HG03432 (cell line): Measurements from ENCODE around the gene OPCML.

Experiments
- ATAC-seq: cut with Tn5 transposase; IDR thresholded peaks from one replicate; pipeline ENCODE4 v1.9.1; 2021; ENCODE audit warnings: mild to moderate bottlenecking, moderate library complexity; ENCODE audit not compliant: unreplicated experiment

Gene OPCML

DNA sequence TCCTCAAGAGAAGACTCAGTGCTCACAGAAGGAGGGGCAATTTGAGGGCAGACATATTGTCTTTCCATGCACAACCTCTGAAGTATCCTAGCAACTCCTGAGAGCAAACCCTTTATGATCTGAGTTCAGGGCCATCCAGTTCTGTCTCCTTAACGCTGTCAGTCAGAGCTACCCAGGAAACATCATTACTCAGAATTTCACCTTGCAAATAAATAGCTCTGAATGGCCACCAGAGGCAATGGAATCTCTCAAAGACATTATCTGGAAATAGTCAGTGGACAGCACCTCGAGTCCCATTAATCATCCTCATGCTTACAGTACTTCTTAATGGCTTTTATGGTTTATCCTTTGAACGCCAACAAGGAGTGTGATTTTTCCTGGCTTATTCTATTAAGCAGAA lies 656.1 kb downstream of the OPCML start:
- ATAC-seq = no peak

DNA sequence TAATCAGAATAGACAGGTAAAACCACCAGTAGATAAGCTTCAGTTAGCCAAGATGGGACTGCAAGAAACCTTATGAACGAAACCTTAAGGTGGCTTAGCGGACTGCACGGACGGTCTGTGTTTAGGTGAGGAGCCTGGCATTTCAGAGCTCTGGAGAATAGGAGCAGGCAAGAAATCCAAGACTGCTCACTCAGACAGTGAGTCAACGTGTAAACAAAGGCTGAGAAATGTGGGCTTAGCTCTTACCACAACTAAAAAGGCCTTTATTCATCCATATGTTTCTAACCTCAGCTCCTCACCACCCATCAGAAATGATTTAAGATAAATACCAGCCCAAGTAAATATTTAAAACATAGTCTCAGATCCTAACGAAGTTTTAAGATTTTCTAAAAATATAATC lies 657.7 kb downstream of the OPCML start:
- ATAC-seq = no peak

DNA sequence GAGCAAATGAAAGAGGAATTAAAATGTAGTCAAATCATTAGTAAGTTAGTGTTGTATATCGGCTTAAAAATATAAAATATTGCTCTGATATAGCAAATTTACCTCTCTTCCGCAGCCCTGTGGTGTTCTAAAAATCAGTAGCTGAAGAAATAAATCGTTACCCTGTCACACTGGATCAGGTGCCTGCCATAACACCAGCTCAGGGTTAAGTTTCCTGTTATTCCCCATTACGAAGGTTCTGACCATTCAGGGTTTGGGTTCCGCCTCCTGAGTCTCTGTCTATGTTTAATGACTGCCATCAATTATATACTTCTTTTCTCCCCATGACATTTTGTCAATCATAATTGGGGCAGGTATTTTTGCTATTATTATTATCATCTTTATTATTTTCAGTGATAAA lies 658.5 kb downstream of the OPCML start:
- ATAC-seq = no peak

DNA sequence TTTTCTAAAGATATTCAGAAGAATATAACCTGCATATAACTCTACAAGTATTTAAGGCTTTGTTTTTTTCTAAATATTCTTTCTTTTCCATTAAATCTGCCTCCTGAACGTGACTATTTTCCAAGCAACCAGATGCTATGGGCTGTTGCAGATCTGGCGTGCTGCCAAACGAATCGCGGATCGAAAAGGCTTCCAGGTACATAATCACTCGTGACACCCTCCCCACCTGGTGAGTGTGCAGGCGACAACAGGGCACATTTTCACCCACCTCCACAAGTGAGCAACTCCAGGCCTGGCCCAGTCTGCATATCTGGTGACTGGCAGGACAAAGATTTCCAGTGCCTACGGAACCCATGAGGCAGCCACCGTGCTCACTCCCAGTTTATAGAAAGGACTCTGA lies 660.1 kb downstream of the OPCML start:
- no peak for ATAC-seq

DNA sequence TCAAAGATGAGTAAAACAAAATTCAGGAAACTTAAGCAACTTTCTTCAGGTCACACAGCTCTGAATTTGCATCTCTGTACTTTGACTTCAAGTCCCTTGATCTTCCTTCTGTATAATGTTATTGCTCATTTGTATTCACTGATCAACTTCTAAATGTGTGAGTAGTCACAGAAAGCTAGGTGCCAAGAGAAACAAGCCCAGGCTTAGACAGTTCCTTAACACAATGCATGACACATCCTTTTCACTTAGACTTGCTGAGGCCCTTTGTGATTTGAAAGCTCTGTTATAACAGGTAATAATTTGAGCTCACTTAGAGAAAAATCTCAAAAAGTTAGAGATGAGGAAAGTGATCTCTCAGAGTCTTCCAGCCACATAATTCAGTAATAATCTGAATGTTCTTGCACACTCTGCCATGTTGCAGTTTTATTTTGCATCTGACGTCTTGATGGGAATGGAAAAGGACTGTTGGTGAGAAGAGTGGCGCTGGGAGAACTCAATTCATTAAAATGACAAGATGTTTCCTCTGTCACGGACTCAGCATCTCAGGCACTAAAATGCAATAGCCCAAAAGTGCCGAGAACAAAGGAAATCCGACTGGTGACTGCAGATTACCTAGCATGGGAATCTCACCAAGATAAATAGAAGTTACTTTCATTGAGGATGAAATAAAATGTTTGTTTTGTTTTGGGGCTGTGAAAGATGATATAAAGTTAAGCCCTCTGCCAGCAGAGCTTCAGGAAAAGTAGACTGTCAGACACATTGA lies 665.3 kb downstream of the OPCML start:
- no peak for ATAC-seq

DNA sequence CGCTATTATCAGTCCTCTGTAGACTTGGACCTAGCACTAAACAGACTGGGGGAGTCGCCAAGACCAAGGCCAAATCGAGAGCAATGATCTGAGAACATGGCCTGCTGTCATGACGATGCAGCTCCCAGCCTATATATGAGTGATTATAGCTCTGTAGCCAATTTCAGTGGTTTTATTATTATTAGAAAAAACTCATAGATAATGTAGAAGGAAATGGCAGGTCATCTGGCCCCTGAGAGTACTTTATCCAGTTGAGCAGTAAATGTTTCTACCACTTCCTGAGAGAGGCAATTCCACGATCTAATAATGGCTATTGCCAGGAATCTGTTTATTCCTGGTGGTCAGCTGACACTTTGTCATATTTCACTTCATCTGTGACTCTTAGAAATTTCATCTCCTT lies 666.7 kb downstream of the OPCML start:
- no peak for ATAC-seq

DNA sequence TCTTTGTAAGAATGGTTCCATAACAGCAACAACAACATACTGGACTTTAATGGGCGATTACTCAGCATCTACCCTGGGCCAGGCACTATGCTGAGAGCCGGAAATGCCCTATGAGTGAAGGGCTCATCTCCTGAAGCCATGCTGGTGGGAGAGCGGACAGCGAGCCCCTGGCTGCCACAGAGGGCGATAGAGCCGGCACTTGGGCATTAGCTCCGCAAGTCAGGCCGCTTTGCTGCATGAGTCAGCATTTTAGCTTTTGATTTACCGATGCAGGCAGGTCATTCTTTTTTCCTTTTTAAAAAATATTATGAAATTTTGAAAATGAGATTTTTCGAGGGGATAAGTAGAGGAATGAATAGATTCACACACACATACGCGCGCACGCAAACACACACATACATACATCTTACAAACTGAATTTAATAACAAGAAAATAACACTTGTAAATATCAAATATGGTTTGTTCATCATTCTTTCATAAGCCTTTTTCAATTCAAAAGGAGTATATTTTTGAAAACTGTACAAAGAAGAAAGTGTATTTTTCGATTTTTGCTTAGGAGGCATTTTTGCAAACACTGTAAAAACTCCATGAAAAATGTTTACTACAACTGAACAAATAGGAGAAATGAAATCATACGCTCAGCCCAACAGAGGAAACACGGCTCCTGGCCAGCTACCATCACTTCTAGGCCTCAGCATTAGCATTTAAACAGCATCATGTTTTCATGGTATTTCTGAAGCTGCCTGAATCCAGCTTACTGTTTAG lies 667.3 kb downstream of the OPCML start:
- ATAC-seq = no peak

DNA sequence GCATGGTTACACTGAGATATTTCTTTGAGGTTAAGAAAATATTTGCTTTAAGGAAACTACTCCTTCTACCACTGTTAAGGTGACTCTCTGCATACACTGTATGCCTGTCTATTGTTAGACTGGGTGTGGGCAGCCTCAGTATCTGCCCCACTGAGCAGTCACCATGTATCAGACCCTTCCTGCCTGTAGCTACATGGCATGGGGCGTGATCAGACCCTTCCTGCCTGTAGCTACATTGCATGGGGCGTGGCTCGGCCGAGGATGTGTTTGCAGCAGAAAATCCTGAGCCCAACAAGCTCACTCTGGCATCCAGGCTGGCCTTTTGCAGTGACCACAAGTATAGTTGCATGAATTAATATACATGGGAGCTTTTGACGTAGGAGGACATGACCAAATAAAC lies 669.4 kb downstream of the OPCML start:
- ATAC-seq = no peak

DNA sequence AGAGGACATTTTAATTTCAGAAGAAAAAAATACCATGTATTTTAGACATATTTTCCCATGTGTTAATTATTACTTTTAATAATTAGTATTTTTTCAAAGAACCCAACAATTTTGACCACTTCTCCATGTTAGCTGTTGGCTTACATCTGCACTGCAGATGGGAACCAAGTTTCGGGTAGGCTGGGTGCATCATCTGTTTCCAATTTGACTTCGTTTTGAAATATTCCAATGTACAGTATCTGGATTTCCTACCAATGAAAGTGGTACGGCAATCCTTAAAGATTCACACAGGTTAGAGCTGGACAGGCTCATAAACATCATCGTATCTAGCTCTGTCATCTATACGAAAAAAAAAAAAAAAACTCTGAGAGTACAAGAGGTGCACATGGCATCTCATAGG lies 670.2 kb downstream of the OPCML start:
- ATAC-seq = no peak

DNA sequence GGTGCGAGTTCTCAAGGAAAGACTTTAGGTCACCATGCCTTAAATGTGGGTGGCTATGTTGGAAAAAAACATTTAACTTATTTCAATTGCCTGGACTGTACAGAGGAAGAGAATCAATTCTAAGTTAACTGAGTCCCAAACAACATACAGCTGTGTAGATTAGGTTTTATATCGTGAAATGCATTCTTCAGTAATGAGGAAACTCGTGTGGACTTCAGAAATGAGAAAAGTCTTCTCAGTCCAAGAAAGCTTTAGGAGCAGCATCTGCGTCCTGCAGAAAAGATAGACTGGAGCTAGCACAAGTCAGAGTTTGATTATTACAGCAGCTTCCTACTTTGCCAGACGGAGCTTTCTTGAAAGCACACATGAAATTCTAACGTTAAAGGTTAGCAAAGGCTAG lies 673.0 kb downstream of the OPCML start:
- no peak for ATAC-seq

DNA sequence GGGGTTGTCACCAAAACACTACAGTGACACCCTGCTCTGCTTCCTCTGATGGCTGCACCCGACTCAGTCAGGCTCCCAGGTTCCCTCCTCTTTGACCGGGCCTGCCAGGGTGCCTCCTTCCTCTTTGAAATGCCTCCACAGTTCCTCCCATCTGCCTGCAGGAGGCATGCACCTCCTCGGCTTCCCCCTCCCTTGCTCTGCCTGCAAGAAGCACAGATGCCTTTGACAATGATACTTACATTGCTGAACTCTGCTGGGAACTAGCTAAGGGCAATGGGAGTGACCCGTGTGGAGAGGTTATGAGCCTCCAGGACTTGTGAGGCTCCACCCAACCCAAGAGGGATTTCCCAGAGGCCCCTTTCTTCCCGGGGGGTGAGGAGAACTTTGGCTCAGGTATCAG lies 674.1 kb downstream of the OPCML start:
- no peak for ATAC-seq

DNA sequence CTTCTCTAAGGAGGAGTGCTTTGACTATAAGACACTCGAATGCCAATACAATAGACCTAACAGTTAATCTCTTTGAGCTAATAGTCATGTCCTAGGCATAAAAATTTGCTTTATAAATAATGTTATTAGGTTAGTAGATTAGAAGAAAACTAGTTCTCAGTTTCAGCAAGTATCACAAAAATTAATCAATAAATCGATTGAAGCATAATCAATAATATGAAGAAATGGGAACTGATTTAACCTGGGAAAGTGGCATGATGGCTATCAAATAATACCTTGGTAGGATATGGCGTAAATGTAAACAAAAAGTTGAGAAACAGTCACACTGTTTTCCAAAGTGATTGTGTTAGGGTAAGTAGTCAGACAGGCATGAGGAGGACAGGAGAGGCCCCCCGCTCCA lies 676.3 kb downstream of the OPCML start:
- ATAC-seq = no peak

DNA sequence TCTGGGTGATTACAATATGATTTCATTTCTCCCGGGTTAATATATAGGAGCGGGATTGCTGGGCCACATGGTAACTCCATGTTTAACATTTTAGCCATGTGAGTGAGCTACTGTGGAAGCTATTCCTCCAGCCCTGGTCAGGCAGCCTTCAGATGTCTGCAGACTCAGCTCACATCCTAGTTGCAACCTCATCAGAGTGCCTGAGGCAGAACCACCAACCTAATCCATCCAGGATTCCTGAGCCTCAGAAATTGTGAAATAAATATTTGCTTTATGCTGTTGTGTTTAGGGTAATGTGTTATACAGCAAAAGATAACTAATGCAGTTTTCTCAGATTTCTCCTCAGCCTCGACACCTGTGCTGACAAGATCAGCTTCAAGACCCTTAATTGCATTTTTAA lies 676.8 kb downstream of the OPCML start:
- no peak for ATAC-seq

DNA sequence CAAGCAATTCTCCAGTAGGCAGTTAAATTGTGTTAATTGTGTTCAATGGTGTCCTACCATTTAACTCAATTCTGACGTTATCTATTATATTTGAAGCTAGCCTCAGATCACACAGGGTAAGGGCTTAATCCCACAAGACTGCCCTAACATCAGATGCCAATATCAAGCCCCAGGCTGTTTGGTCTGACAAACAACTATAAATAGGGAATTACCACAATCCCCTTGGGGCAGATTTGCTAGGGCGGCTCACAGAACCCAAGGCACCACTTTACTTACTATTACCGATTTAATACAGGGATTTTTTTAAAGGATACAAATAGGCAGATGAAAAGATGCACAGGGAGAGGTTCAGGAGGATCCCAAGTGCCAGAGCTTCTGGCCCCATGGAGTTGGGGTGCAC lies 678.4 kb downstream of the OPCML start:
- no peak for ATAC-seq

DNA sequence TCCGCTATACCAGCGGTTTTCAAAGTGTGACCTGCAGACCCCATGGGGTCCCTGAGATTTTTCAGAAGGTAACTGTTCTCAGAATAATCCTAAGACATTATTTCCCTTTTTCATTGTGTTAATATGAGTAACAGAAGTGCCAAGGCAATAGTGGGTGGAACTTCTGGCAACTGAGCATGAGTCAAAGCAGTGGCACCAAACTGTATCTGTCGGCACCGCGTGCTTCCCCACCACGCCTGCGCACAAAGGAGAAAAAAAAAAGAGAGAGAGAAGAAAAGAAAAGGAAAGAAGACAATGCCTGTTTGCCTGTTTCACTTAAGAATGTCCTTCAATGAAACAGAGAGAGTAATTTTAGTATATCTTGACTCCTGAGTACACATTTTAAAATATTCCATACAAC lies 679.9 kb downstream of the OPCML start:
- no peak for ATAC-seq

DNA sequence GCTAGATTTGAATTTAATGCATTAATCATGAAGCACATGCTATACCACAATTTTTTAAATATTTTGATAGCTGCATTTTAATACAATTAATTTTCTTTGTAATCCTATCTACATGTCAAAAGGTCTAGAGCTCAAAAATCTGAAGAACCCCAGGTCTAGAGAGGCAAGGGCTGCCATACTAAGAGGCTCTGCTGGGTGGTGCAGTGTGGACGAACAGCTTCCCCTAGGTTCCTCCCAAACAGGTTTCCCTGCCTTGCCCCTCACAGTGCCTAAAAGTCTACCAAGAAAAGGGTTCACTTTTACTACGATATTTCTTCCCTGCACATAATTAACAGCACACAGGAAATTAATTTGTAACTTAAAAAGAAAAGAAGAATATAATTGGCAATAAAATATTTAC lies 681.1 kb downstream of the OPCML start:
- ATAC-seq = no peak

DNA sequence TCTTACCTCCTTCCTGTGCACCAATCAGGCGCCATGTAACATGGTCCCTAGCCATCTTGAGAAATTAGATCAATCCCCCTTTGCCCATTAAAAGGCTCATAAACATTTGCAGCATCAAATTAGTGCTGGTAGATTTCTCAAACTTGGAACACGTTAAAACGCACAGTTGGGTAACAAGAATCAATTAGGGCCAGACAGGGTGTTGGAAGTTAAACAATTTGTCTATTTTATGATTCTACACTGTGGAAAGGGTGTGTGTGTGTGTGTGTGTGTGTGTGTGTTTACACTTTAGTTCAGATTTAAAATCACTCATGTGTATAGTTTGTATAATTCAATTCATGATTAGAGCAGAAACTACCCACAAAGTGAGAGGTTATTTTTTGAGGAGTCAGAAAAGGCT lies 682.0 kb downstream of the OPCML start:
- no peak for ATAC-seq

DNA sequence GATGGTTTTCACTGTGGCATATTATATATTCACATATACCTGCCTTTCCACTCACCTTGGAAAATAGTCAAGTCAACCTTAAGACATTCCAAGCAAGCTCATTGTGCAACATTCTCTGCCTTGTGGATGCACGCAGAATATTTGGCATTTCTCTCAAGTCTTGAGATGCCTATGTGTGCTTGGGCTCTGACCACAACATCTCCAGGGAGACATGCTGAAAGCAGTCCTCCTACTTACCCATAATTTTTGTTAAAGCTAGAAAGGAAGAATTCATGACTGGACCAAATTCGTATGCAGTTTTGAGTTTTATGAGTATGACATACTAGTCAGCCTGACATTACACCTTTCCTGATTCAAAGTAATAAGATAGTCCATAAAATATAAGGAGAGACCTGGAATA lies 684.0 kb downstream of the OPCML start:
- ATAC-seq = no peak

DNA sequence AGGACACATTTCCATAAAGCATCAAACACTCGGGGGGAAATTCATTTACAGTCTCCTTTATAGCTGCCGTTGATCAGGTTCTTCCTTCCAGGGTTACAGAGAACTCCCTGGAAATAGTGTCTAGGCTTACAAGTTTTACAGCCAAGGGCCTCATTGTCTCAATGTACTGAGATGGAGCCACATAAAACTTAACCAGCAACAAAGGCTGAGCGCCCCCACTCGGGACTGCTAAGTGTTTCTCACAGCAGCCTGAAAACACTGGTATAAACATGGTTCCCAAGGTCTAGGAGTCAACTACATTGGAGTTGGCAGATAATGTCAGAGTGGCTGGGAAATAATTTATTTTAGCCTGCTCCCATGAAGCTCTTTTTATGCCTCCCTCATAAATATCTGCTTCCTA lies 686.2 kb downstream of the OPCML start:
- no peak for ATAC-seq

DNA sequence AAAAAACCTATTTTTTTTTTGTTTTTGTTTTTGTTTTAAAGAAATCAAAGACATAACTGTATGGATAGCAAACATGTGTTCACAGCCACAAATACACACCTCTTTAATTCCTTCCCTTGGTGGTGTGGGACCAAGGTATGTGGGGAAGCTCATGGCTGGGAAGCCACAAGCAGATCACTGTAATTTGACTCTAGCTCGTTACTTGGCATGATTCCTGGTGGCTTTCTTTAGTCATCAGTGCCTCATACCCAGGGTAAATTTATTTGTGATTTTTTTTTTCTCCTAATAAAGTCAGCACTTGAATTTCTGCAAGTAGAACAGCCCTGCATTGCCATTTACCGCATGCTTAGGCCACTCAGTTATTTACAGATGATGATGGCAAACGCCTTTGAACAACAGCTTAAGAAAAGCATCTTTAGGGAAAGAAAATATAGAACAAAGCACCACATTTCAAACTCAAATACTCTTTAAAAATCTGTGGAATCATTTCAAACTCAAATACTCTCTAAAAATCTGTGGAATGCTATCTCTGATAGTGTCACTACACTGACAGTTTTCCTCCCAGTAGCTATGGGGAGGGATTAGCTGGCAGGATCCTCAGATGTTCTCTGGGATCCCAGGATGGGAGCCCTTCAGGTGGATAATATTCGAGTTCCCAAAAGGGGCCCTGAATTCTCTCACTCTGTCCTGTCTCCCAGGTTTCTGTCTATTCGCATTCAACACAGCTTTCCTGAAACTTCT lies 687.2 kb downstream of the OPCML start:
- no peak for ATAC-seq

DNA sequence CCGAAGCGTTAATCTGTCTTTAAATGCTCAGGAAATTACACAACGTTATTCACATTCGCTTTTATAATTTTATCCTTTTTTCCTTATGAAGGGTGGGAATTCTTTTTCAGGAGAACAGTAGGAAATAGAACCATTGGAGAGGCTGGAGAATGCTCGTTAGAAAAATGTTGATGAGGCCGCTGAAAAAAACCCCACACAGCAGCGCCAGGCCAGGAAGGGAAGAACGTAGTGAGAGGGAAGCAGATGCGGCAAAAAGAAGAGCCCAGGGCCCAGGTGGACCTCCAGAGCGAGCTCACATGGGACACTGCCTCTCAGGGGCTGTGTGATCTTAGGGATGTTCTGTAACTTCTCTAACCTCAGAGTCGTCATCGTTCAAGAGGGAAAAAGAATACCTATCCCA lies 691.6 kb downstream of the OPCML start:
- no peak for ATAC-seq

DNA sequence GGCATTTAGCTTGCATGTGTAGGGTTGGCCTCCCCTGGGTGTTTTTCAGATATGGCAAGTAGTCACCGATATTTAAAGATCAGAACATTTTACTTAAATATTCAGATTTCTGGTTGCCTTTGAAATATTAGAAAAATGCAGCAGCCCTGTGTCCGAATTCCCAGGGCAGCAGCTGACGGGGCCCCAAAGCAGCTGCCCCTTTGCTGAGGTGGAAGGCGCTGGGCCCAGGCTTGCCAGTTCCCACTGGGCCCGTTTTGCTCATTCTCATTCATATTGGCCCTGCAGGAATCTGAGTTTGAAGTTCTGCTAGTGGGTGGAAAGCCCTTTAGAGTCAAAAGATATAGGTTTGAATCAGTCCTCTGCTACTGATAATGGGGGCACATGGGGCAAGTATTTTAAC lies 692.1 kb downstream of the OPCML start:
- no peak for ATAC-seq
